Fibroblast of lung (primary cell): ENCODE measurements around the gene MYL11. TPM values are rescaled to one million over a fixed set of nuclear protein-coding genes. Genes with fewer than 3 reads are reported as not detected.

Source experiments
- DNase-seq, 2 donors: peaks; one replicate each; pipeline versions ENCODE4 v3.0.0 to v3.0.0-alpha.2; 2010; ENCODE audit warnings: low read depth in 2 of 2
- H2AFZ ChIP-seq: 2 replicates; pipeline ENCODE4 v1.5.1; 2012; ENCODE audit warnings: low read length, control low read depth, inconsistent platforms
- H3K27ac ChIP-seq: 2 replicates; pipeline ENCODE4 v1.5.1; 2011; ENCODE audit warnings: low read length, control low read depth; ENCODE audit not compliant: insufficient read depth
- H3K27me3 ChIP-seq: 2 replicates; pipeline ENCODE4 v1.5.1; 2011; ENCODE audit warnings: mild to moderate bottlenecking, low read length; ENCODE audit not compliant: control insufficient read depth, insufficient read depth
- H3K36me3 ChIP-seq: 2 replicates; pipeline ENCODE4 v1.5.1; 2011; ENCODE audit warnings: low read length; ENCODE audit not compliant: control insufficient read depth, insufficient read depth
- H3K4me1 ChIP-seq: 2 replicates; pipeline ENCODE4 v1.5.1; 2011; ENCODE audit warnings: low read length; ENCODE audit not compliant: control insufficient read depth, insufficient read depth; ENCODE audit errors: extremely low read depth
- H3K4me2 ChIP-seq: 2 replicates; pipeline ENCODE4 v1.5.1; 2011; ENCODE audit warnings: low read length, control low read depth; ENCODE audit not compliant: insufficient read depth; ENCODE audit errors: extremely low read depth
- H3K4me3 ChIP-seq, 4 experiments: fragments of 200-600 bp in 1 of 4; sonication (generic) in 1 of 4; replicated peaks in 1 of 4; 2 replicates each; pipeline ENCODE4 v1.5.1; 2011 to 2016; ENCODE audit warnings: low read length in 4 of 4, low read depth in 3 of 4, mild to moderate bottlenecking in 3 of 4, control low read depth in 2 of 4, inconsistent platforms in 1 of 4, mixed read lengths in 1 of 4; ENCODE audit not compliant: insufficient read depth in 1 of 4; ENCODE audit errors: control extremely low read depth in 1 of 4
- H3K79me2 ChIP-seq: 2 replicates; pipeline ENCODE4 v1.5.1; 2012; ENCODE audit warnings: mild to moderate bottlenecking, low read length, inconsistent platforms; ENCODE audit not compliant: control insufficient read depth, insufficient read depth
- H3K9ac ChIP-seq: 2 replicates; pipeline ENCODE4 v1.5.1; 2011; ENCODE audit warnings: mild to moderate bottlenecking, low read length, control low read depth; ENCODE audit not compliant: insufficient read depth
- H3K9me3 ChIP-seq: 2 replicates; pipeline ENCODE4 v1.5.1; 2012; ENCODE audit warnings: low read depth, low read length; ENCODE audit not compliant: control insufficient read depth, insufficient read depth
- H4K20me1 ChIP-seq: 2 replicates; pipeline ENCODE4 v1.5.1; 2011; ENCODE audit warnings: low read length; ENCODE audit not compliant: control insufficient read depth, insufficient read depth; ENCODE audit errors: extremely low read depth
- EZH2 ChIP-seq: IDR thresholded peaks from 2 replicates; pipeline ENCODE4 v1.5.1; 2012; ENCODE audit warnings: low read length, control low read depth, mild to moderate bottlenecking; ENCODE audit errors: missing control alignments
- polyA plus RNA-seq, 2 donors: library from polyadenylated mRNA; depleted of rRNA in 1 of 2; stranded (reverse) in 1 of 2; unstranded in 1 of 2; fragments of >200 nt; gene quantifications; 2 replicates each; pipeline ENCODE4 v1.2.1, GENCODE V29; 2011 to 2012; ENCODE audit warnings: missing spikeins in 1 of 2
- total RNA-seq: library from RNA; depleted of rRNA; stranded (reverse); fragments of >200 nt; gene quantifications from 2 replicates; pipeline ENCODE4 v1.2.1, GENCODE V29; 2014
- TF ChIP-seq, protein P1 (sequence below), 2 donors: IDR thresholded peaks in 1 of 2; conservative IDR thresholded peaks in 1 of 2; 1 replicate in 1 of 2; 2 replicates in 1 of 2; pipeline ENCODE4 v1.5.1; 2011 to 2012; ENCODE audit warnings: low read length in 2 of 2, control low read depth in 1 of 2, inconsistent platforms in 1 of 2, low read depth in 1 of 2, mild to moderate bottlenecking in 1 of 2

MYL11 gene
- total and polyA plus RNA-seq, 2 donors (not counting 1 experiment from before 2014, with no cell fraction given) = 0.45 TPM; not detected in 1

DNA sequence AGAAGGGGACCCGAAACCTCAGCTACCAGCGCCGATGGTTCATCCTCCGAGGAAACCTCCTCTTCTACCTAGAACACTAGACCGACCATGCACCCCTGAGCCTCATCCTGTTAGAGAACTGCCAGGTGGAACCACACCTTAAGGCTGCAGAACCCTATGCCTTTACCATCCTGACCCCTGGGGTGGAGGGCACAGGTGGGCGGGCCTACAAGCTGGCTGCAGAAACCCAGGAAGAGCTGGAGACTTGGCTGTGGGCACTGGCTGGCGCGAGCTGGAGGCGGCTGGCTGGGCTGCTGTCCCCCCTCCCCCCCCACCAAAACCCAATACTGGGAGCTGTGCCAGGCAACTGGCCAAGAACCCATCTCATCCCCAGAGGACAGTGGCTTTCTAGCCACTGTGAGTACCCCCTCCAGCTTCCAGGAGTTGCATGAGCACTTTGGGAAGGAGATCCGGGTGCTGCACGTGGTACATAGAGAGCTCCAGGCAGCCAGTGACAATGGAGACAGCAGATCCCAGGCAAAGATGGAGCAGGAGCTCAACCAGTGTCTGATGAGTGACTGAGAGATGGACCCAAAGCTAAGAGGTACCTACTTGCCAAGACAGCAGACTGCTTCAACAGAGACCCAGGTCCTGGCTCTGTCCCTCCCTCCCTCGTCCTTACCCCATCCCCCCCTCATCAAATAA, 18.1 kb upstream of the MYL11 start:
- Histone ChIP-seq H3K9ac (no peak overlapping the region), H3K36me3 (peaks cover 29% of the 10 kb centered on the region), H3K9me3 (no peaks in the 10 kb centered on the region), H3K27ac (peak overlapping the region; percentile 95), H3K79me2 (peaks cover 35% of the 10 kb centered on the region), H3K4me1 (peaks cover 31% of the 10 kb centered on the region), H3K4me3 (peak overlapping the region in 1 of 4 experiments; percentile 97), H3K27me3 (no peaks in the 10 kb centered on the region), H4K20me1 (no peaks in the 10 kb centered on the region), H2AFZ (no peak overlapping the region), H3K4me2 (no peak overlapping the region)
- DNase-seq = no peak
- TF ChIP-seq EZH2 = no peak
- TF ChIP-seq, protein P1, sequence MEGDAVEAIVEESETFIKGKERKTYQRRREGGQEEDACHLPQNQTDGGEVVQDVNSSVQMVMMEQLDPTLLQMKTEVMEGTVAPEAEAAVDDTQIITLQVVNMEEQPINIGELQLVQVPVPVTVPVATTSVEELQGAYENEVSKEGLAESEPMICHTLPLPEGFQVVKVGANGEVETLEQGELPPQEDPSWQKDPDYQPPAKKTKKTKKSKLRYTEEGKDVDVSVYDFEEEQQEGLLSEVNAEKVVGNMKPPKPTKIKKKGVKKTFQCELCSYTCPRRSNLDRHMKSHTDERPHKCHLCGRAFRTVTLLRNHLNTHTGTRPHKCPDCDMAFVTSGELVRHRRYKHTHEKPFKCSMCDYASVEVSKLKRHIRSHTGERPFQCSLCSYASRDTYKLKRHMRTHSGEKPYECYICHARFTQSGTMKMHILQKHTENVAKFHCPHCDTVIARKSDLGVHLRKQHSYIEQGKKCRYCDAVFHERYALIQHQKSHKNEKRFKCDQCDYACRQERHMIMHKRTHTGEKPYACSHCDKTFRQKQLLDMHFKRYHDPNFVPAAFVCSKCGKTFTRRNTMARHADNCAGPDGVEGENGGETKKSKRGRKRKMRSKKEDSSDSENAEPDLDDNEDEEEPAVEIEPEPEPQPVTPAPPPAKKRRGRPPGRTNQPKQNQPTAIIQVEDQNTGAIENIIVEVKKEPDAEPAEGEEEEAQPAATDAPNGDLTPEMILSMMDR (conservative IDR thresholded peaks at IDR 0.05 in 1 of 2, IDR thresholded peaks at IDR 0.05 in 1 of 2; ENCODE audit: low read depth in 1 of 2, low read length in 2 of 2) = no peak

DNA sequence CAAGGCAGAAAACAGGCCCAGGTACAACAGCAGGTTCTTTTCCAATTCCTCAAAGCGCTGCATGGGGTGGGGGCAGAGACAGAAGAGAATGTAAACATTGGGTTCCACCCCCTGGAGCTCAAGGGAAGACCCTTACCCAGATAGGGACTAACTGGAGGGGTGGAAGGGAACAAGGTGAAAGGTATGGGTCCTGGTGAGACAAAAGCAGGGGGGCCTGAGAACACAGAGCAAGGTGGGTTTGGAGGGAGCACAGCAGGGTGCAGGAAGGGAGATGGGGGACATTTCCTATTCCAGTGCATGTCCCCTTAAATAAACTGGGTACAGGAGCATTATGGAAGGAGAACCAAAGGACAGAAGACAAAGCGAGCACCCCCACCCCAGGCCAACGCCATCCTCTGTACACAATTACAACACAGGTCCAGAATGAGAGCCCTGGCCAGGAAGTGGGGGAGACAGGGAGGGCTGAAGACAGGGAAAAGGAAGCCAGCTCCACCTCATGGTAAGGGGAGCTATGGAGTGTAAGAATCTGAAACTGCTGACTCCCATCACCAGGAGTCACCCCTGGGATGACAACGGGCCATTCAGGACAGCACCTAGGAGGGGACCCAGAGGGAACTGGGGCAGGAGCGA, 17.4 kb upstream of the MYL11 start:
- peaks cover 25% of the 10 kb centered on the region for H3K36me3 ChIP-seq
- H3K4me1 ChIP-seq = peaks cover 27% of the 10 kb centered on the region
- H3K4me3 ChIP-seq = no peak overlapping the region
- H3K27me3 ChIP-seq = no peaks in the 10 kb centered on the region
- no peaks in the 10 kb centered on the region for H4K20me1 ChIP-seq
- H3K4me2 ChIP-seq = no peak overlapping the region
- H3K9ac ChIP-seq = no peak overlapping the region
- no peak overlapping the region for H2AFZ ChIP-seq
- peaks cover 37% of the 10 kb centered on the region for H3K79me2 ChIP-seq
- no peak for DNase-seq
- no peaks in the 10 kb centered on the region for H3K9me3 ChIP-seq
- no peak overlapping the region for H3K27ac ChIP-seq
- TF ChIP-seq, protein P1 (conservative IDR thresholded peaks at IDR 0.05 in 1 of 2, IDR thresholded peaks at IDR 0.05 in 1 of 2; ENCODE audit: low read depth in 1 of 2, low read length in 2 of 2) = no peak
- TF ChIP-seq EZH2 = no peak

DNA sequence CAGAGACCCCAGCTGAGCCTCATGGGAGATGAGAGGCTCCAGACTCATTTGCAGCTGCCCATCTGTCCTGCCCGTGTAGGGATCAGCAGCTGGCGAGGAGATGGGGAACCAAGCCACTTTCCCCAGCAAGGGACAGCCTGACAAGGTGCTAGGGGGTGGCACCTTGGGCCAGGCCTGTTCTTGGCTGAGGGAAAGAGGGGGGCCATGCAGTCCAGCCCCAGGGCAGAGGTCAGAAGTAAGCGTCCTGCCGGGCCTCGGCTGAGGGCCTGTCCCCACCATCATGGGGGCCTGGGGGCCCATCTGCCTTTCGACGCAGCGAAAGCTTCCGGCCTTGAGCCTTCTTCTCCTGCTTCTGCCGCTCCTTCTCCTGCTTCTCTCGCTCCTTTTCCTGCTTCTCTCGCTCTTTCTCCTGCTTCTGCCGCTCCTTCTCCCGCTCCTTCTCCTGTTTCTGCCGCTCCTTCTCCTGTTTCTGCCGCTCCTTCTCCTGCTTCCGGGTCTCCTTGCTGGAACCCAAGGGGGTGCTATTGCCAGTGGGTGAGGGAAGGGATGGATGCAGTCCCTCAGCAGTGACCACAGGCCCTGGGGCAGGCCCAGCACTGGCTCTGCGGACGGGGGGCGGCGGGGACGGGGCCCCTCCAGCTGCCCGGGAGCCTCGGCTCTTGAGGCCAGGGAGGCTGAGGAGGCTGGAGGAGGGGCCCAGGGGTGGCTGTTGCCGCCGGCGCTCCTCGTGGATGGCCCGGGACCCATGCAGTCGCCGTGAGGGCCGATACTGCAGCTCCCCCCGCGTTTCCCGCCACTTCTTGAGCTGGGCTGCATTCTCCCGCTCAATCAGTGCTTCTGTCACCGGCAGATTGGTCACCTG, 16.7 kb upstream of the MYL11 start:
- no peaks in the 10 kb centered on the region for H4K20me1 ChIP-seq
- H2AFZ ChIP-seq = no peak overlapping the region
- H3K27me3 ChIP-seq = no peaks in the 10 kb centered on the region
- TF ChIP-seq, protein P1 (conservative IDR thresholded peaks at IDR 0.05 in 1 of 2, IDR thresholded peaks at IDR 0.05 in 1 of 2; ENCODE audit: low read depth in 1 of 2, low read length in 2 of 2) = no peak
- TF ChIP-seq EZH2 = no peak
- no peak overlapping the region for H3K27ac ChIP-seq
- no peak for DNase-seq
- peaks cover 22% of the 10 kb centered on the region for H3K36me3 ChIP-seq
- H3K4me3 ChIP-seq = no peak overlapping the region
- no peak overlapping the region for H3K4me2 ChIP-seq
- peaks cover 19% of the 10 kb centered on the region for H3K4me1 ChIP-seq
- no peak overlapping the region for H3K9ac ChIP-seq
- no peaks in the 10 kb centered on the region for H3K9me3 ChIP-seq
- H3K79me2 ChIP-seq = peaks cover 41% of the 10 kb centered on the region
